Neural crest cell (in vitro differentiated cells): ENCODE data around the gene COL6A1. TPM values are rescaled to one million over a fixed set of nuclear protein-coding genes. Genes with fewer than 3 reads are reported as not detected.

Experiments
- DNase-seq: peaks from one replicate; pipeline ENCODE4 v3.0.0; 2021; ENCODE audit warnings: low read depth, mixed read lengths, low spot score
- H3K27ac Mint-ChIP-seq: one replicate; pipeline ENCODE4 v1.8.0; 2021; ENCODE audit warnings: mild to moderate bottlenecking, mixed read lengths; ENCODE audit not compliant: unreplicated experiment
- H3K27me3 Mint-ChIP-seq: 2 replicates; pipeline ENCODE4 v1.8.0; 2021; ENCODE audit warnings: low read depth, mild to moderate bottlenecking, mixed read lengths
- H3K36me3 Mint-ChIP-seq: 2 replicates; pipeline ENCODE4 v1.8.0; 2021; ENCODE audit warnings: low read depth, mild to moderate bottlenecking, mixed read lengths
- H3K4me1 Mint-ChIP-seq: 2 replicates; pipeline ENCODE4 v1.8.0; 2021; ENCODE audit warnings: mixed read lengths
- H3K4me3 Mint-ChIP-seq: one replicate; pipeline ENCODE4 v1.8.0; 2021; ENCODE audit warnings: mild to moderate bottlenecking, mixed read lengths
- H3K9me3 Mint-ChIP-seq: 2 replicates; pipeline ENCODE4 v1.8.0; 2021; ENCODE audit warnings: mixed read lengths
- total RNA-seq: library from RNA; stranded (reverse); gene quantifications from 2 replicates; pipeline ENCODE4 v1.2.1, GENCODE V29; 2021
- TF ChIP-seq, protein P1 (sequence below): fragments of 200-600 bp; sonication (generic); conservative IDR thresholded peaks from 2 replicates; pipeline ENCODE4 v1.5.0; 2021; ENCODE audit warnings: antibody characterized with exemption, mild to moderate bottlenecking

Gene COL6A1
- total RNA-seq, 1 donor from 2014 or later: 120 TPM

DNA sequence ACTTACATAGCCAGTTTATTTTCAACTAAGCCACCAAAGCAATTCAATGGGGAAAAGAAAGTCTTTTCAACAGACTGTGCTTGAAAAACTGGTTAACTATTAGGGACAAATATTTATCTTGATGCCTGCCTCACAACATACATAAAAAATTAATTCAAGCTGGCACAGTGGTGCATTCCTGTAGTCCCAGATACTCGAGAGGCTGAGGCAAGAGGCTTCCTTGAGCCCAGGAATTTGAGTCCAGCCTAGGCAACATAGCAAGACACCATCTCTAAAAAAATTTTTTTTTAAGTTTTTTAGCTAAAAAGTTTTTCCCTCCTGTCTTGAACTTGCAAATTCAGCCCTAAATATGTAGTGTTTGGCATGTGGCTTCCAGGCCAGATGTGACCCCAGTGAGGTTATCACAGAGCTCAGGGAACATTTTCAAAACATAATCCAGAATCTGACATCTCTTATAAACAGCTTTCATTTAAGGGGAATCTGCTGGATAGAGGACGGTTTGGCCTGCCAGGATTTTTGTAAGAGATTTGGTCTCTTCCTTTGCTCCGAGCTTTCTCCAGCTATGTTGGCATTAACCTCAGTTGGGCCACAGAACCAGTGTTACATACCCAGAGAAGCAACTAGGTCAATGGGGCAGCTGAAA, 46.4 kb downstream of the COL6A1 start:
- peaks cover 16% of the 10 kb centered on the region for H3K4me1 Mint-ChIP-seq
- no peak overlapping the region for H3K4me3 Mint-ChIP-seq
- peaks cover 16% of the 10 kb centered on the region for H3K36me3 Mint-ChIP-seq
- H3K9me3 Mint-ChIP-seq: peaks cover 15% of the 10 kb centered on the region
- H3K27me3 Mint-ChIP-seq: no peaks in the 10 kb centered on the region
- TF ChIP-seq, protein P1, sequence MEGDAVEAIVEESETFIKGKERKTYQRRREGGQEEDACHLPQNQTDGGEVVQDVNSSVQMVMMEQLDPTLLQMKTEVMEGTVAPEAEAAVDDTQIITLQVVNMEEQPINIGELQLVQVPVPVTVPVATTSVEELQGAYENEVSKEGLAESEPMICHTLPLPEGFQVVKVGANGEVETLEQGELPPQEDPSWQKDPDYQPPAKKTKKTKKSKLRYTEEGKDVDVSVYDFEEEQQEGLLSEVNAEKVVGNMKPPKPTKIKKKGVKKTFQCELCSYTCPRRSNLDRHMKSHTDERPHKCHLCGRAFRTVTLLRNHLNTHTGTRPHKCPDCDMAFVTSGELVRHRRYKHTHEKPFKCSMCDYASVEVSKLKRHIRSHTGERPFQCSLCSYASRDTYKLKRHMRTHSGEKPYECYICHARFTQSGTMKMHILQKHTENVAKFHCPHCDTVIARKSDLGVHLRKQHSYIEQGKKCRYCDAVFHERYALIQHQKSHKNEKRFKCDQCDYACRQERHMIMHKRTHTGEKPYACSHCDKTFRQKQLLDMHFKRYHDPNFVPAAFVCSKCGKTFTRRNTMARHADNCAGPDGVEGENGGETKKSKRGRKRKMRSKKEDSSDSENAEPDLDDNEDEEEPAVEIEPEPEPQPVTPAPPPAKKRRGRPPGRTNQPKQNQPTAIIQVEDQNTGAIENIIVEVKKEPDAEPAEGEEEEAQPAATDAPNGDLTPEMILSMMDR: no peak
- H3K27ac Mint-ChIP-seq: peak overlapping the region; percentile 51
- DNase-seq: no peak

DNA sequence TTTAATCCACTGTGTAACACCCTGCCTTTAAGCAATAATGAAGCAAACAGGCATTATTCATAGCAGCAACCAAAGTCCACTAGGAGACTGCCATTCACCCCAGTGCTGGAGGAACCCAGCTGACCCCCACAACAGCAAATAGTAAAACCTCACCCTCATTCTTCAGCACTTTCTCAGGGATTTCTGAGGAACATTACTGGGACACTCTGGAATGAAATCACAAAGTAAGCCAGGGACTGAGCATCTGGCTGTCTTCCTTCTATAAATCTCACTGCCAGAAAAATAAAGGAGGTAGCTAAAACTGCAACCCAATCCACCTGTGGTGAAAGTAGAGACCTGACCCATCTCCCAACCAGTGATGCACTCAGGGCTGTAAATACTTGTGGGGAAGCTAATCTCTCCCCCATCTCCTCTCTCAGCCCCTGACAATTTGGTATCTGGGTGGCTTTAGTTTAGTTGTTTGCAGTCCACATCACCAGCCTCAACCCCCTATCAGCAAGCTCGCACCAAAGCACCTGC, 47.1 kb downstream of the COL6A1 start:
- Mint-ChIP-seq H3K4me3 (no peak overlapping the region), H3K36me3 (peaks cover 16% of the 10 kb centered on the region), H3K4me1 (peaks cover 16% of the 10 kb centered on the region), H3K9me3 (peaks cover 15% of the 10 kb centered on the region), H3K27ac (no peak overlapping the region), H3K27me3 (no peaks in the 10 kb centered on the region)
- no peak for DNase-seq
- TF ChIP-seq, protein P1: no peak

- DNase-seq: no peak
- H3K36me3 Mint-ChIP-seq: peaks cover 16% of the 10 kb centered on the region
- no peak overlapping the region for H3K27ac Mint-ChIP-seq
- no peak overlapping the region for H3K4me3 Mint-ChIP-seq
- TF ChIP-seq, protein P1: no peak
- no peaks in the 10 kb centered on the region for H3K27me3 Mint-ChIP-seq
- H3K9me3 Mint-ChIP-seq: peaks cover 15% of the 10 kb centered on the region
- H3K4me1 Mint-ChIP-seq: peaks cover 16% of the 10 kb centered on the region
Measured at GRCh38 chr21:46029186-46029924, 47.8 kb downstream of the COL6A1 start.

GRCh38 chr21:46031484-46031883, 49.9 kb downstream of the COL6A1 start:
- H3K27me3 Mint-ChIP-seq: no peaks in the 10 kb centered on the region
- peak overlapping the region; percentile 43 for H3K27ac Mint-ChIP-seq
- peaks cover 5% of the 10 kb centered on the region for H3K4me1 Mint-ChIP-seq
- no peak for DNase-seq
- peaks cover 16% of the 10 kb centered on the region for H3K36me3 Mint-ChIP-seq
- no peak overlapping the region for H3K4me3 Mint-ChIP-seq
- H3K9me3 Mint-ChIP-seq: peaks cover 15% of the 10 kb centered on the region
- TF ChIP-seq, protein P1: no peak

DNA sequence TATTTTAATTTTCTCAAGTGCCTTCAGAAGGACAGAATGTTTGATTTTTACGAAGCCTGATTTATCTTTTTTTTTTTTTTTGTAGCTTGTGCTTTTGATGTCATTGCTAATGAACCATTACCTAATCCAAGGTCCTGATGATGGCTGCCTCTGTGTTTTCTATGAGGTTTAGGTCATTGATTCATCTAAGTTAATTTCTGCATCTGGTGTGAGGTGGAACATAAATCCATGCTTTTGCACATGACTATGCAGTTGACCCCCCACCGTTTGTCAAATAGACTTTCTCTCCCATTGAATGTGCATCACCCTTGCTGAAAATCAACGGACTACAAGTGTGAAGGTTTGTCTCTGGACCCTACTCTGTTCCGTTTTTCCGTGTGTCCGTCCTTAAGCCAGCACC, 50.5 kb downstream of the COL6A1 start:
- no peaks in the 10 kb centered on the region for H3K27me3 Mint-ChIP-seq
- DNase-seq: no peak
- H3K9me3 Mint-ChIP-seq: peaks cover 15% of the 10 kb centered on the region
- no peak overlapping the region for H3K4me3 Mint-ChIP-seq
- TF ChIP-seq, protein P1: no peak
- peaks cover 16% of the 10 kb centered on the region for H3K36me3 Mint-ChIP-seq
- H3K27ac Mint-ChIP-seq: no peak overlapping the region
- peaks cover 5% of the 10 kb centered on the region for H3K4me1 Mint-ChIP-seq
